ENCODE results near the gene CSMD2.

DNA sequence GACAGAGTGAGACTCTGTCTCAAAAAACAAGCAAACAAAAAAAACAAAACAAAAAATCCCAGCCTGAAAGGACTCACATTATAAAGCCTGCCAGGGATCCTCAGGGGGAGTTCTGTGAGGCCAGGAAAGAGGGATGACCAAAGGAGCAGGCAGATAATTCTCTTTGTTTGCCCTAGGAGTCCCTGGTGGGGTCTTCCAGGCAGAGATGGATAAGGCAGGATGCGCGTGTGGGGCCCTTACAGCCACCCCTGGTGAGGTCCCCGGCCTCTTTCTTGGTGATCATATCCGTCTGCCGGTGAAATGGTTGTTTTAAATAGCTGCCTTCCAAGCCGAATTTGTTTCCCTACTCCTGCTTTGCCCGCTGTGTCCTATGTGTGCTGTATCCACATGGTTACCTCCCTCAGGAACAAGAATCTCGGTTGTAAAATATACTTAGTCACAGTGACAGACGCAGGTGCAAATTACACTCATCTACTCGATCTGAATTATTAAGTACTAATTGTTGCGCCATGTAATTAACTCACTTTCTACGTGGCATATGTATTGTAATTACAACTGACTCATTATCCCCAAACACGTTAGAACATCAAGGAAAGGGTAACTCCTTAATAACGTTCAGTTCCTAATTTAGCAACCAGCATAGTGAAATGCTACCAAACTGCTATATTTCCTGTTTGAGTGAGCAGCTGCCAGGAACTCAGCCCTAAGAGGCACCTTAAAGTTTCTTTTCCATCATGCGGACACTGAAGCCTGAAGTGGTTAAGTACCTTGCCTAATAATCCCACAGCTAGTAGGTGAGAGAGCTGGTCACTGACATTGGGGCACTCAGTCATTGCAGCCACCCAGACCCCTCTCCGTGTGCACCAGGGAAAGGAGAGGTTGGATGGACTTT lies 586.2 kb downstream of the CSMD2 start:
- TF ChIP-seq YY1 (IDR thresholded peaks at IDR 0.05; ENCODE audit: insufficient read depth, insufficient read length) = no peak
- TF ChIP-seq SUZ12 (IDR thresholded peaks at IDR 0.05; ENCODE audit: extremely low read depth, insufficient read depth, insufficient read length) = no peak
- no peak for TF ChIP-seq ZNF274 (IDR thresholded peaks at IDR 0.05; ENCODE audit: low read depth, low read length)

Measured in NT2/D1 (cell line).